Liver (tissue), 10 donors: ENCODE measurements around the gene LINGO4. TPM values are rescaled to one million over a fixed set of nuclear protein-coding genes. Genes with fewer than 3 reads are reported as not detected.

ENCODE experiments used
- DNase-seq: peaks from one replicate; pipeline ENCODE4 v3.0.0-alpha.2; 2017; ENCODE audit warnings: low spot score
- H3K27ac ChIP-seq, 2 donors: one replicate each; pipeline ENCODE4 v1.7.0; 2013; ENCODE audit warnings: inconsistent platforms in 2 of 2, low read length in 2 of 2, control low read depth in 1 of 2, low read depth in 1 of 2, mild to moderate bottlenecking in 1 of 2
- H3K27me3 ChIP-seq, 4 donors: one replicate each; pipeline versions ENCODE4 v1.6.1 to v1.7.0; 2013; ENCODE audit warnings: low read length in 3 of 4, inconsistent platforms in 1 of 4, mild to moderate bottlenecking in 1 of 4, moderate library complexity in 1 of 4; ENCODE audit not compliant: control insufficient read depth in 4 of 4, insufficient read depth in 4 of 4
- H3K36me3 ChIP-seq, 4 donors: one replicate each; pipeline versions ENCODE4 v1.6.1 to v1.7.0; 2013; ENCODE audit warnings: low read length in 3 of 4, mild to moderate bottlenecking in 3 of 4, low read depth in 1 of 4, moderate library complexity in 1 of 4; ENCODE audit not compliant: control insufficient read depth in 4 of 4, insufficient read depth in 3 of 4
- H3K4me1 ChIP-seq, 4 donors: one replicate each; pipeline versions ENCODE4 v1.6.1 to v1.7.0; 2013; ENCODE audit warnings: low read length in 3 of 4, mild to moderate bottlenecking in 3 of 4, moderate library complexity in 1 of 4; ENCODE audit not compliant: control insufficient read depth in 4 of 4, insufficient read depth in 4 of 4
- H3K4me3 ChIP-seq, 3 donors: one replicate each; pipeline versions ENCODE4 v1.6.1 to v1.7.0; 2013; ENCODE audit warnings: low read length in 3 of 3, control low read depth in 1 of 3, low read depth in 1 of 3, mild to moderate bottlenecking in 1 of 3
- H3K9ac ChIP-seq, 2 donors: one replicate each; pipeline ENCODE4 v1.7.0; 2013; ENCODE audit warnings: low read length in 2 of 2, mild to moderate bottlenecking in 2 of 2, moderate library complexity in 2 of 2, control low read depth in 1 of 2, low read depth in 1 of 2
- H3K9me3 ChIP-seq, 4 donors: one replicate each; pipeline versions ENCODE4 v1.6.1 to v1.7.0; 2013; ENCODE audit warnings: low read length in 3 of 4; ENCODE audit not compliant: control insufficient read depth in 4 of 4
- EGR1 ChIP-seq, 2 donors: IDR thresholded peaks; 2 replicates each; pipeline ENCODE4 v1.6.1; 2016 to 2018; ENCODE audit warnings: antibody characterized with exemption in 2 of 2, low read depth in 2 of 2
- FOXA1 ChIP-seq: IDR thresholded peaks from 2 replicates; pipeline ENCODE4 v1.6.1; 2016; ENCODE audit warnings: antibody characterized with exemption
- FOXA2 ChIP-seq: IDR thresholded peaks from 2 replicates; pipeline ENCODE4 v1.6.1; 2016; ENCODE audit warnings: antibody characterized with exemption
- HNF4G ChIP-seq: IDR thresholded peaks from 2 replicates; pipeline ENCODE4 v1.6.1; 2016; ENCODE audit warnings: antibody characterized with exemption
- JUND ChIP-seq, 2 donors: IDR thresholded peaks; 2 replicates each; pipeline ENCODE4 v1.6.1; 2016; ENCODE audit warnings: antibody characterized with exemption in 2 of 2
- RAD21 ChIP-seq, 2 donors: IDR thresholded peaks; 2 replicates each; pipeline ENCODE4 v1.6.1; 2016; ENCODE audit warnings: antibody characterized with exemption in 2 of 2, mild to moderate bottlenecking in 2 of 2
- RXRA ChIP-seq, 2 donors: IDR thresholded peaks; 2 replicates each; pipeline ENCODE4 v1.6.1; 2017 to 2018; ENCODE audit warnings: antibody characterized with exemption in 2 of 2, mild to moderate bottlenecking in 1 of 2
- YY1 ChIP-seq: IDR thresholded peaks from 2 replicates; pipeline ENCODE4 v1.6.1; 2016; ENCODE audit warnings: antibody characterized with exemption, mild to moderate bottlenecking
- WGBS: extraction: QIAGEN DNeasy Blood & Tissue Kit; methylation state at CpG from one replicate; pipeline ENCODE4 v1.1.7; 2013; 5-methylcytosine and 5-hydroxymethylcytosine counted together
- polyA plus RNA-seq, 2 donors: library from polyadenylated mRNA; stranded (reverse) in 1 of 2; unstranded in 1 of 2; fragments of 200-250 nt in 1 of 2; fragments of >200 nt in 1 of 2; fragmentation: Nextera tagmentation in 1 of 2; extraction: Ambion mirVana in 1 of 2; gene quantifications; one replicate each; pipeline versions ENCODE4 v1.2.1 to v1.2.3, GENCODE V29; 2013 to 2015
- small RNA-seq: library from RNA; depleted of rRNA; stranded (forward); fragments of <200 nt; gene quantifications from one replicate; pipeline ENCODE3, GENCODE V24; 2014
- total RNA-seq, 2 donors: library from RNA; depleted of rRNA; stranded (reverse); fragments of >200 nt; gene quantifications; one replicate each; pipeline ENCODE4 v1.2.3, GENCODE V29; 2014
- donor health status: healthy.
- donor health status: healthy.
- donor health status: healthy.
- donor health status: healthy.
- donor health status: healthy.

LINGO4 gene
- total and polyA plus RNA-seq, 4 donors, result 0.05 to 0.50 (median 0.09) TPM; not detected in 1

DNA sequence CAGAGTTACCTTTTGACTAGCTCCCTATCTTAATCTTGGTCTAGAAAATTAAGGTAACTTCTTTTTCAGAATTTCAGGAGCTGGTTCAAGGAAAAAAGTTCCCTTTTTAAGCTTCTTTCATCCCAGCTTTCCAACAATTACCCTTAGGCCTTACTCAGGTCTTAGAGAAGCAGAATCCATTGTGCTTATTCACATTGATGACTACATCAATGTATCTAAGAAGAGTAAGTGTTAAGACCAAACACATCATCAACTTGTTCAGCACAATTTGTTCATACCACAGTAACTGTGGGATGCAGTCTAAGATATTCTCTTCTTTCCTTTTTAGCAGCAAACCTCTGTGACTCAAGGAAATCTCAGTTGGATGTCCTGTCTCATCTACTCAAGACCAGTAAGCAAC is 46.0 kb downstream of the LINGO4 start:
- Histone ChIP-seq H3K9ac (no peak overlapping the region), H3K4me1 (peaks cover 3 to 16% (median 13%) of the 10 kb centered on the region in 4 donors), H3K9me3 (no peaks in the 10 kb centered on the region), H3K4me3 (no peak overlapping the region), H3K27me3 (no peaks in the 10 kb centered on the region), H3K27ac (no peak overlapping the region), H3K36me3 (peaks cover 12 to 51% (median 29%) of the 10 kb centered on the region in 4 donors)
- no peak for DNase-seq
- TF ChIP-seq YY1 (no peak), RXRA (IDR thresholded peaks at IDR 0.05) (no peak), EGR1 (IDR thresholded peaks at IDR 0.05; ENCODE audit: low read depth in 2 of 2) (no peak), RAD21 (IDR thresholded peaks at IDR 0.05) (no peak), JUND (IDR thresholded peaks at IDR 0.05) (no peak), FOXA2 (no peak), FOXA1 (no peak)

DNA sequence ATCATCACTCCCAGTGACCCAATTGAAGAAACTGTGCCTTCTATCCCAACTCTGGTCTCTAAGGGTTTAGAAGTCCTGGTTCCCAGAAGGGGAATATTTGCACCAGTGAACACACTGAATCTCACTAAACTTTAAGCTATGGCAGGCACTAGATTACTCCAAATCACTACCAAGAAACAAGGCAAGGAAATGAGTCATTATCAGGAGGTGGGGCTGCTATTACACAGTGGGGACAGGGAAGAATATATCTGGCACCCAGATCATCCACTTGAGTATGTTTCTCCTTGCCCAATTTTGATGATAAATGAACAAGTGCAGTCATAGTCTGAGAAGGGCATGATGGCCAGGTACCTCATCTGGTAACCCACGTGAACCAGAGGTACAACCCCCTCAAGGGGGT is 48.9 kb downstream of the LINGO4 start:
- Histone ChIP-seq H3K9ac (no peak overlapping the region), H3K27ac (no peak overlapping the region), H3K36me3 (peaks cover 10 to 43% (median 23%) of the 10 kb centered on the region in 4 donors), H3K4me1 (no peaks in the 10 kb centered on the region), H3K4me3 (no peak overlapping the region), H3K27me3 (no peaks in the 10 kb centered on the region), H3K9me3 (no peaks in the 10 kb centered on the region)
- 86% methylated on average over 1 of the region's 1 CpG for WGBS
- TF ChIP-seq HNF4G, result no peak
- no peak for DNase-seq

Small RNA genes within 50 kb of the gene (small RNA-seq; reads per million reads assigned to genes)
- gene RF00019, result not detected

Other genes with a start within 250 kb of the LINGO4 start
- 10 to 100 TPM; 11.7 to 19.7 TPM for gene SNX27, start 193.4 kb downstream of the LINGO4 start, total RNA-seq
- 1 to 10 TPM; 4.3 to 9.3 TPM for gene SNX27, start 193.4 kb downstream of the LINGO4 start, polyA plus RNA-seq
- under 1 TPM in 1 of 2 donors, not detected in 1; 0.28 TPM for gene CELF3, start 88.6 kb downstream of the LINGO4 start, total RNA-seq
- not detected for gene CELF3, start 88.6 kb downstream of the LINGO4 start, polyA plus RNA-seq
- not detected for gene RIIAD1, start 83.9 kb downstream of the LINGO4 start, total RNA-seq
- not detected for gene RIIAD1, start 83.9 kb downstream of the LINGO4 start, polyA plus RNA-seq
- 10 to 100 TPM; 22.5 to 34.6 TPM for gene MRPL9, start 41.9 kb downstream of the LINGO4 start, total RNA-seq
- 10 to 100 TPM; 28.6 to 43.5 TPM for gene MRPL9, start 41.9 kb downstream of the LINGO4 start, polyA plus RNA-seq
- 1 to 10 TPM; 5.1 to 6.7 TPM for gene TDRKH, start 14.9 kb downstream of the LINGO4 start, total RNA-seq
- 1 to 10 TPM; 1.5 to 2.6 TPM for gene TDRKH, start 14.9 kb downstream of the LINGO4 start, polyA plus RNA-seq
- 10 to 100 TPM in 1 of 2 donors, 1 to 10 TPM in 1; 2.9 to 59.2 TPM for gene RORC, start 26.4 kb upstream of the LINGO4 start, total RNA-seq
- gene RORC, start 26.4 kb upstream of the LINGO4 start, polyA plus RNA-seq, result 10 to 100 TPM; 10.7 to 15.4 TPM
- gene C2CD4D, start 34.4 kb upstream of the LINGO4 start, total RNA-seq, result not detected
- gene C2CD4D, start 34.4 kb upstream of the LINGO4 start, polyA plus RNA-seq, result under 1 TPM; 0.02 to 0.08 TPM
- under 1 TPM in 1 of 2 donors, not detected in 1; 0.09 TPM for gene THEM5, start 48.3 kb upstream of the LINGO4 start, total RNA-seq
- not detected for gene THEM5, start 48.3 kb upstream of the LINGO4 start, polyA plus RNA-seq
- gene THEM4, start 104.1 kb upstream of the LINGO4 start, total RNA-seq, result 10 to 100 TPM in 1 of 2 donors, 1 to 10 TPM in 1; 6.5 to 16.2 TPM
- 10 to 100 TPM in 1 of 2 donors, 1 to 10 TPM in 1; 6.1 to 13.1 TPM for gene THEM4, start 104.1 kb upstream of the LINGO4 start, polyA plus RNA-seq
- gene S100A10, start 188.4 kb upstream of the LINGO4 start, total RNA-seq, result 10 to 100 TPM in 1 of 2 donors, 1 to 10 TPM in 1; 7.0 to 23.1 TPM
- gene S100A10, start 188.4 kb upstream of the LINGO4 start, polyA plus RNA-seq, result 10 to 100 TPM; 47.8 to 99.5 TPM
- 10 to 100 TPM in 1 of 2 donors, 1 to 10 TPM in 1; 9.9 to 10.3 TPM for gene S100A11, start 231.6 kb upstream of the LINGO4 start, total RNA-seq
- gene S100A11, start 231.6 kb upstream of the LINGO4 start, polyA plus RNA-seq, result 10 to 100 TPM; 51.6 to 76.1 TPM